Uterus (tissue), 4 donors: ENCODE data around the gene EFHC1. TPM values are rescaled to one million over a fixed set of nuclear protein-coding genes. Genes with fewer than 3 reads are reported as not detected.

Source experiments
- DNase-seq, 2 donors: peaks; one replicate each; pipeline ENCODE4 v3.0.0-alpha.2; 2019 to 2020
- H3K27ac ChIP-seq, 2 donors: fragments of 200-600 bp; sonication (generic); 1 replicate in 1 of 2; 2 replicates in 1 of 2; pipeline ENCODE4 v1.5.1; 2016 to 2018
- H3K27me3 ChIP-seq, 2 donors: fragments of 200-600 bp; sonication (generic); one replicate each; pipeline ENCODE4 v1.5.1; 2018 to 2019; ENCODE audit warnings: control low read depth in 1 of 2
- H3K36me3 ChIP-seq, 2 donors: fragments of 200-600 bp; sonication (generic); one replicate each; pipeline ENCODE4 v1.5.1; 2019; ENCODE audit warnings: control low read depth in 1 of 2
- H3K4me1 ChIP-seq, 2 donors: fragments of 200-600 bp; sonication (generic); one replicate each; pipeline ENCODE4 v1.5.1; 2018 to 2019; ENCODE audit warnings: control low read depth in 1 of 2
- H3K4me3 ChIP-seq, 2 donors: fragments of 200-600 bp; sonication (generic); 1 replicate in 1 of 2; 2 replicates in 1 of 2; pipeline ENCODE4 v1.5.1; 2018 to 2019; ENCODE audit warnings: mild to moderate bottlenecking in 1 of 2
- H3K9me3 ChIP-seq, 2 donors: fragments of 200-600 bp; sonication (generic); one replicate each; pipeline ENCODE4 v1.5.1; 2019; ENCODE audit warnings: control low read depth in 1 of 2
- CTCF ChIP-seq, 4 experiments: fragments of 200-600 bp in 2 of 4; fragments of 450-650 bp in 2 of 4; sonication (generic) in 2 of 4; IDR thresholded peaks; one replicate each; pipeline ENCODE4 v1.5.1; 2016 to 2019; ENCODE audit warnings: antibody characterized with exemption in 4 of 4, mild to moderate bottlenecking in 2 of 4, moderate library complexity in 1 of 4
- POLR2A ChIP-seq, 2 donors: fragments of 450-650 bp; IDR thresholded peaks; one replicate each; pipeline ENCODE4 v1.6.1; 2016; ENCODE audit warnings: antibody characterized with exemption in 2 of 2, mild to moderate bottlenecking in 1 of 2, moderate library complexity in 1 of 2
- intact Hi-C: fragments of 100-400 bp; cut with DNase I; formaldehyde crosslinking; loops from one replicate; pipeline ENCODE4 v1.15.1; 2023; ENCODE audit warnings: low total_unique reads
- total RNA-seq, 4 donors: library from RNA; depleted of rRNA in 3 of 4; stranded (reverse); fragments of >200 nt in 3 of 4; gene quantifications; one replicate each; pipeline versions ENCODE4 v1.1.0 to v1.2.4, GENCODE V29; 2014 to 2023
- donor health status: DM: yes; HTN: yes; CAD: no.

EFHC1 gene
- total RNA-seq, 4 donors from 2014 or later = 15.6 to 63.0 (median 29.5) TPM

DNA sequence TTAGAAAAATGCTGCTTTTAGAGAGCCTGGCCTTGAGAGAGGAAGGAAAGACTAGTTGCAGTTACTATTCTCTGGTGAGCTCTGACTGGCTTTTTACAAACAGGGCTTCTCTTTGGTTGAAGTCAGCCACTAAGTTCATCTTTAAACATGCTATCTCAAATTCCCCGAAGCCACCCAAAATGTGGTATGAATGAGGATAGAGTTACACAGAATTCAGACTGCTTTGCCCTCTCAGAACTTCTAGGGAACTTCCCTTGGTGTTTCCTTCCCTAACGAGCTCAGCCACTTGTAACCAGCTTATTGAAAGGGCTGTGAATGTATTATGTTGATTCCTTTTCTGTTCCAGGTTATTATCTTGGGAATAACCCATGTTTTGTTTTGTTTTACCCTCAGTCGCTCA lies 73.5 kb downstream of the EFHC1 start:
- DNase-seq = no peak
- Histone ChIP-seq H3K36me3 (no peaks in the 10 kb centered on the region), H3K4me1 (no peaks in the 10 kb centered on the region), H3K4me3 (no peak overlapping the region), H3K27me3 (no peaks in the 10 kb centered on the region), H3K27ac (no peak overlapping the region), H3K9me3 (no peaks in the 10 kb centered on the region)
- intact Hi-C loops = no loop called here
- no peak for TF ChIP-seq CTCF (IDR thresholded peaks at IDR 0.05)
- TF ChIP-seq POLR2A (IDR thresholded peaks at IDR 0.05) = no peak

GRCh38 chr6:52494298-52495072 lies 74.3 kb downstream of the EFHC1 start:
- no peaks in the 10 kb centered on the region for H3K9me3 ChIP-seq
- TF ChIP-seq POLR2A (IDR thresholded peaks at IDR 0.05) (no peak), CTCF (IDR thresholded peaks at IDR 0.05) (no peak)
- no peaks in the 10 kb centered on the region for H3K4me1 ChIP-seq
- DNase-seq = no peak
- intact Hi-C loops = no loop called here
- H3K27ac ChIP-seq = no peak overlapping the region
- no peak overlapping the region for H3K4me3 ChIP-seq
- no peaks in the 10 kb centered on the region for H3K36me3 ChIP-seq
- H3K27me3 ChIP-seq = no peaks in the 10 kb centered on the region

GRCh38 chr6:52495922-52496321 lies 75.8 kb downstream of the EFHC1 start:
- intact Hi-C loops = no loop called here
- H3K4me1 ChIP-seq = no peaks in the 10 kb centered on the region

DNA sequence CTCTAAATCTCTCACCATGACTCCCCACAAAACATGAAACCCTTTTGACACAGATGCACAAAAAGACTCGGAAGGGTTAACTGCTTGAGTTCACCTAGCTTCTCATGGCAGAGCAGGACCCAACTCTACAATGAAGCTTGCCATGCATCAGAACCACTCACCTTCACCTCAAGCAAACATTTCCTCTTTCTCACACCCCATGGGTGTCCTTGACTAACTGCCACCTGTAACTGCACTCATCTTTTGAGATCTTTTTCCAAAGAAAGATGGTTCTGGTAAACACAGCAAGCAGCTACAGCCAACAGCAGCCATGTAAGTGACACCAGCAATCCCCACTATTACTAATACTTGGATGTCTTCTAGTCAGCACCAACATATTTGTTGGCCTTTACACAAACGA lies 76.5 kb downstream of the EFHC1 start:
- no peaks in the 10 kb centered on the region for H3K4me1 ChIP-seq
- DNase-seq = no peak
- no peaks in the 10 kb centered on the region for H3K36me3 ChIP-seq
- no peak overlapping the region for H3K4me3 ChIP-seq
- TF ChIP-seq POLR2A (IDR thresholded peaks at IDR 0.05) = no peak
- TF ChIP-seq CTCF (IDR thresholded peaks at IDR 0.05) = no peak
- intact Hi-C loops = no loop called here
- H3K27ac ChIP-seq = no peak overlapping the region
- H3K27me3 ChIP-seq = no peaks in the 10 kb centered on the region
- H3K9me3 ChIP-seq = no peaks in the 10 kb centered on the region

More at GRCh38 chr6:52495922-52496321, 75.8 kb downstream of the EFHC1 start:
- H3K27me3 ChIP-seq = no peaks in the 10 kb centered on the region
- TF ChIP-seq POLR2A (IDR thresholded peaks at IDR 0.05) (no peak), CTCF (IDR thresholded peaks at IDR 0.05) (no peak)
- DNase-seq = no peak
- no peak overlapping the region for H3K4me3 ChIP-seq
- H3K27ac ChIP-seq = no peak overlapping the region
- no peaks in the 10 kb centered on the region for H3K9me3 ChIP-seq
- no peaks in the 10 kb centered on the region for H3K36me3 ChIP-seq

- Histone ChIP-seq H3K4me1 (no peaks in the 10 kb centered on the region), H3K4me3 (no peak overlapping the region), H3K27ac (peak overlapping the region in 1 of 2 donors; percentile 41), H3K27me3 (no peaks in the 10 kb centered on the region), H3K9me3 (no peaks in the 10 kb centered on the region), H3K36me3 (no peaks in the 10 kb centered on the region)
- intact Hi-C loops = no loop called here
- TF ChIP-seq CTCF (IDR thresholded peaks at IDR 0.05) (no peak), POLR2A (IDR thresholded peaks at IDR 0.05) (no peak)
- peak; percentile 53 to 65 for DNase-seq
Observed at GRCh38 chr6:52497652-52498408, 77.7 kb downstream of the EFHC1 start.
